GM21576 (cell line): ENCODE measurements around the gene SLCO3A1.

ENCODE experiments used
- ATAC-seq: cut with Tn5 transposase; IDR thresholded peaks from one replicate; pipeline ENCODE4 v1.9.1; 2021; ENCODE audit warnings: mild to moderate bottlenecking, moderate library complexity; ENCODE audit not compliant: unreplicated experiment

The SLCO3A1 gene

DNA sequence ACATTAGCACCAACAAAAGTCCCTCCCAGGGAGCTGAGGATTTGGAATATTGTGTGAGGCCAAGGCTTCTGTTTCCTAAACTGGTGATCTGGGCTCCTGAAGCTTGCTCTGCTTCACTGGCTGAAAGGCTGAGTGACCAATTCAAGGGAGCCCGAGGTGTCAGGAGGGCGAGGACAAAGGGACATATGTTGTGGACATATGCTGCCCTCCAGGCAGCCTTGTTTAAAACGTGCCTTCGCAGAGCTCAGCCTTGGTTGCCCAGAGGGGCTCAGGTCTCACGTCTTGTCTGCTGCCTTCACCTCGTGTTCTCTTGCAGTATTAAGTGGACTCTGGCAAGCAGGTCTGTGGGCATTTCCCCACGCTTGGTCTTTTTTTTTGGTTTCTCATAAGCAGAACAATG lies 7.0 kb downstream of the SLCO3A1 start:
- no peak for ATAC-seq

- no peak for ATAC-seq
Observed at GRCh38 chr15:91861223-91861622, 7.7 kb downstream of the SLCO3A1 start.

- ATAC-seq = no peak
Observed at GRCh38 chr15:91862891-91863504, 9.5 kb downstream of the SLCO3A1 start.

GRCh38 chr15:91863621-91864255 lies 10.2 kb downstream of the SLCO3A1 start:
- ATAC-seq = no peak

- ATAC-seq = no peak
Observed at GRCh38 chr15:91864664-91865063, 11.2 kb downstream of the SLCO3A1 start.

DNA sequence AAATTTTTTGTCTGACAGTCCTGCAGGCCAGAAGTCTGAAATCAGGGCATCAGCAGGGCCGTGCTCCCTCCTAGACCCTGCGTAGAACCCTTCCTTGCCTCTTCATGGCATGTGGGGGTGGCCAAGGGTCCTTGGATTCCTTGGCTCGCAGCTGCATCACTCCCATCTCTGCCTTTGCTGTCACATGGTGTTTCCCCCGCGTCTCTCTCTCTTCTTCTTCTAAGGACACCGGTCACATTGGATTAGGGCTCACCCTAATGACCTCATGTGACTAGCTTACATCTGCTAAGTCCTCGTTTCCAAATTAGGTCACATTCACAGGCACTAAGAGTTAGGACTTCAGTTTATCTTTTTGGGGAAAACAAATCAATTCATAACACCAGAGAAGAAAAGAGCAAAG lies 12.0 kb downstream of the SLCO3A1 start:
- ATAC-seq = no peak

GRCh38 chr15:91865950-91866349 lies 12.4 kb downstream of the SLCO3A1 start:
- ATAC-seq = no peak

GRCh38 chr15:91866371-91866905 lies 12.9 kb downstream of the SLCO3A1 start:
- ATAC-seq = no peak

- no peak for ATAC-seq
Observed at GRCh38 chr15:91866971-91867372, 13.5 kb downstream of the SLCO3A1 start.

- ATAC-seq = no peak
Observed at GRCh38 chr15:91867581-91868026, 14.1 kb downstream of the SLCO3A1 start.

GRCh38 chr15:91870876-91871537 lies 17.5 kb downstream of the SLCO3A1 start:
- ATAC-seq = no peak

- ATAC-seq = no peak
Observed at GRCh38 chr15:91871837-91872236, 18.3 kb downstream of the SLCO3A1 start.

GRCh38 chr15:91872356-91873137 lies 19.0 kb downstream of the SLCO3A1 start:
- no peak for ATAC-seq

DNA sequence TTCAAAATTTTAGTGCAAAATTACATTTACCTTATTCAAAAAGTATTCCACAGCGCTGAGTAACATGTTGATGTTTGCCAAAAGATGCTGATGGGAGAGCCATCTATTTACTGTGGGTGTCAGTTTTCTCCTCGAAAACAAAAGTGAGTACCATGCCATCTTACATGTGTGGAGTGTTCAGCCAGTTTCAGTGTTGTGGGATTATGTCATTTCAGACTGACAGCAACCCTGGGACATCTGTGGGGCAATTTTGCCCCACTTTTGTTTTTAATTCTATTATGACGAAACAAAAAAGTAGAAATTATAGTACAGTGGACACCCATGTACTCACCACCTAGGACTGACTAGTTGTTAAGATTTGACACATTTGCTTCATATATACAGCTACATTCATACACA lies 19.6 kb downstream of the SLCO3A1 start:
- no peak for ATAC-seq

DNA sequence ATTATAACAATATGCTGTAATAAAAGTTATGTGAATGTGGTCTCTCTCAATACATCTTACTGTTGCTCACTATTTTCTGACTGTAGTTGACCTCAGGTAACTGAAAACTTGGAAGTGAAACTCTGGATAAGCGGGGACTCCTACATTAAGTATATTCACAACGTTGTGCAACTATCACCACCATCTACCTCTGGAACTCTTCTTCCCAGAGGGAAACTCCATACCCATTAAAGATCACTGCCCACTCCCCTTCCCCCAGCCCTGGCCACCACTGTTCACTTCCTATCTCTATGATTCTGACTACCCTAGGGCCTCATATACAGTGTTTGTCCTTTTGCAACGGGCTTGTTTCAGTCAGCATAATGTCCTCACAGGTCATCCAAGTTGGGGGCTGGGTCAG lies 20.7 kb downstream of the SLCO3A1 start:
- ATAC-seq = no peak

- ATAC-seq = no peak
Observed at GRCh38 chr15:91874992-91875660, 21.6 kb downstream of the SLCO3A1 start.

GRCh38 chr15:91876187-91876586 lies 22.7 kb downstream of the SLCO3A1 start:
- no peak for ATAC-seq

DNA sequence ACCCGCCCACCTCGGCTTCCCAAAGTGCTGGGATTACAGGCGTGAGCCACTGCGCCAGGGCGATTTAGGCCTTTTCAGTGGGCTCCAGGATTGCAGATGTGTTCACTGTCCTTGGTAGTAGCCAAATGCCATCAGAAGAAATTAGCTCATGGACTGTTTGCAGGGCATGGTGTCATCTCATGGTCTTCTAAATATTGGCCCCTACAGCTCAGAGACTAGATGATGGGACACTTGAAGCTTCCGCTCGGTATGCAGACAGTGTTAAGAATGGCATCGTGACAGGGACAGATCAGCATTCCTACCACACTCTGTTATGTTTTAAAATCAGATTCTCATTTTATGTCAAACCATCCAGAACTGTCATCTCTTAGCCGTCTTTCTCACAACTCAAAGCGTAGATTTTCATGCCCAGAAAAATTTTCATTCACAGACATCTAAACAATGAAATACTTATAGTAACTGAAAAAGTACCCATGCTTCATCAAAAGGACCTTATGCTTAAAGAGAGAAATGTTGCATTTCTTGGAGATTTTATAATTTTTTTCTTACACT lies 24.9 kb downstream of the SLCO3A1 start:
- ATAC-seq = no peak

GRCh38 chr15:91879158-91879557 lies 25.6 kb downstream of the SLCO3A1 start:
- ATAC-seq = no peak

GRCh38 chr15:91880373-91880772 lies 26.9 kb downstream of the SLCO3A1 start:
- no peak for ATAC-seq
